Stomach (tissue), 4 donors: ENCODE measurements around the gene CTNND2.

ENCODE experiments used
- CTCF ChIP-seq, 7 experiments: fragments of 450-650 bp in 4 of 7; fragments of 200-600 bp in 3 of 7; sonication (generic) in 3 of 7; IDR thresholded peaks; one replicate each; pipeline ENCODE4 v1.5.1; 2016 to 2019; ENCODE audit warnings: antibody characterized with exemption in 7 of 7, control low read depth in 2 of 7, mild to moderate bottlenecking in 1 of 7
- EP300 ChIP-seq: sonication (generic); formaldehyde crosslinking; IDR thresholded peaks from one replicate; pipeline ENCODE4 v1.6.1; 2017; ENCODE audit warnings: antibody characterized with exemption
- POLR2A ChIP-seq, 4 donors: fragments of 450-650 bp; IDR thresholded peaks; one replicate each; pipeline ENCODE4 v1.6.1; 2016; ENCODE audit warnings: antibody characterized with exemption in 4 of 4, control low read depth in 2 of 4, mild to moderate bottlenecking in 1 of 4, moderate library complexity in 1 of 4
- POLR2AphosphoS5 ChIP-seq, 3 donors: sonication (generic); formaldehyde crosslinking; IDR thresholded peaks; one replicate each; pipeline ENCODE4 v1.6.1; 2016; ENCODE audit warnings: antibody characterized with exemption in 3 of 3

- TF ChIP-seq CTCF (IDR thresholded peaks at IDR 0.05) (no peak), POLR2A (IDR thresholded peaks at IDR 0.05) (no peak), POLR2AphosphoS5 (IDR thresholded peaks at IDR 0.05) (no peak), EP300 (no peak)
These were observed 51.5 kb downstream of the CTNND2 start for GRCh38 chr5:11852717-11853087.
